ENCODE results near the gene ZIM2.

ZIM2 gene

GRCh38 chr19:56838909-56839651 is 1.4 kb downstream of the ZIM2 start:
- DNase-seq (ENCODE audit: low read depth in 2 of 2), result no peak

GRCh38 chr19:56838024-56838908 is 2.3 kb downstream of the ZIM2 start:
- DNase-seq (ENCODE audit: low read depth in 2 of 2), result no peak

GRCh38 chr19:56837492-56838023 is 3.0 kb downstream of the ZIM2 start:
- no peak for DNase-seq (ENCODE audit: low read depth in 2 of 2)

GRCh38 chr19:56837004-56837403 is 3.5 kb downstream of the ZIM2 start:
- DNase-seq (ENCODE audit: low read depth in 2 of 2), result no peak

- DNase-seq (ENCODE audit: low read depth in 2 of 2), result no peak
Observed at GRCh38 chr19:56836059-56836458, 4.5 kb downstream of the ZIM2 start.

- DNase-seq (ENCODE audit: low read depth in 2 of 2), result no peak
Observed at GRCh38 chr19:56835401-56835800, 5.1 kb downstream of the ZIM2 start.

GRCh38 chr19:56834564-56835375 is 5.8 kb downstream of the ZIM2 start:
- no peak for DNase-seq (ENCODE audit: low read depth in 2 of 2)

GRCh38 chr19:56832352-56832928 is 8.1 kb downstream of the ZIM2 start:
- no peak for DNase-seq (ENCODE audit: low read depth in 2 of 2)

- no peak for DNase-seq (ENCODE audit: low read depth in 2 of 2)
Observed at GRCh38 chr19:56831255-56831654, 9.3 kb downstream of the ZIM2 start.

GRCh38 chr19:56829596-56829995 is 10.9 kb downstream of the ZIM2 start:
- DNase-seq (ENCODE audit: low read depth in 2 of 2), result no peak

- no peak for DNase-seq (ENCODE audit: low read depth in 2 of 2)
Observed at GRCh38 chr19:56827708-56828107, 12.8 kb downstream of the ZIM2 start.

- no peak for DNase-seq (ENCODE audit: low read depth in 2 of 2)
Observed at GRCh38 chr19:56823956-56824355, 16.6 kb downstream of the ZIM2 start.

GRCh38 chr19:56823417-56823816 is 17.1 kb downstream of the ZIM2 start:
- no peak for DNase-seq (ENCODE audit: low read depth in 2 of 2)

GRCh38 chr19:56822755-56823154 is 17.8 kb downstream of the ZIM2 start:
- DNase-seq (ENCODE audit: low read depth in 2 of 2), result no peak

GRCh38 chr19:56821675-56822074 is 18.9 kb downstream of the ZIM2 start:
- DNase-seq (ENCODE audit: low read depth in 2 of 2), result no peak

- DNase-seq (ENCODE audit: low read depth in 2 of 2), result no peak
Observed at GRCh38 chr19:56821209-56821608, 19.3 kb downstream of the ZIM2 start.

- DNase-seq (ENCODE audit: low read depth in 2 of 2), result no peak
Observed at GRCh38 chr19:56819166-56819565, 21.4 kb downstream of the ZIM2 start.

GRCh38 chr19:56814656-56815055 is 25.9 kb downstream of the ZIM2 start:
- no peak for DNase-seq (ENCODE audit: low read depth in 2 of 2)

GRCh38 chr19:56813531-56813930 is 27.0 kb downstream of the ZIM2 start:
- no peak for DNase-seq (ENCODE audit: low read depth in 2 of 2)

GRCh38 chr19:56811480-56811879 is 29.0 kb downstream of the ZIM2 start:
- DNase-seq (ENCODE audit: low read depth in 2 of 2), result no peak

GRCh38 chr19:56810260-56810659 is 30.3 kb downstream of the ZIM2 start:
- DNase-seq (ENCODE audit: low read depth in 2 of 2), result no peak

Measured in stimulated activated CD4-positive, alpha-beta T cell treated with anti-CD3 and anti-CD28 coated beads, Interleukin-1b, Interleukin-23, amount 100 ng/mL, for 1 hour (primary cell).